Dermis blood vessel endothelial cell (primary cell): ENCODE data around the gene IQCF5. TPM values are rescaled to one million over a fixed set of nuclear protein-coding genes. Genes with fewer than 3 reads are reported as not detected.
"Not testable (repeated sequence)": the region's sequence is repeated elsewhere in the genome, so short reads cannot be mapped to it uniquely, and the experiment has no call there.

ENCODE experiments used
- DNase-seq: peaks from one replicate; pipeline ENCODE4 v3.0.0; 2010
- total RNA-seq: library from RNA; depleted of rRNA; stranded (reverse); fragments of >200 nt; gene quantifications from 2 replicates; pipeline ENCODE4 v1.2.3, GENCODE V29; 2014

IQCF5 gene
- total RNA-seq, 1 donor from 2014 or later = not detected

DNA sequence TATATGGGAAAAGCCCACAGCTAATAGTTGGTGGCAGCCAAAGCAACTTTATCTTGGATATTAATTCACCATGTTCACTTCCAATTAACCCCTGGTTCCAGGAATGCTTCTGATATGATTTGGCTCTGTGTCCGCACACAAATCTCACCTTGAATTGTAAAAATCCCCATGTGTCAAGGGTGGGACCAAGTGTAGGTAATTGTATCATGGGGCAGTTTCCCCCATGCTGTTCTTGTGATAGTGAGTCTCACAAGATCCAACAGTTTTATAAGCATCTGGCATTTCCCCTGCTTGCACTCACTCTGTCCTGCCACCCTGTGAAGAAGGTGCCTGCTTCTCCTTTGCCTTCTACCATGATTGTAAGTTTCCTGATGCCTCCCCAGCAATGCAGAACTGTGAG lies 6.5 kb downstream of the IQCF5 start:
- not testable (repeated sequence) for DNase-seq

DNA sequence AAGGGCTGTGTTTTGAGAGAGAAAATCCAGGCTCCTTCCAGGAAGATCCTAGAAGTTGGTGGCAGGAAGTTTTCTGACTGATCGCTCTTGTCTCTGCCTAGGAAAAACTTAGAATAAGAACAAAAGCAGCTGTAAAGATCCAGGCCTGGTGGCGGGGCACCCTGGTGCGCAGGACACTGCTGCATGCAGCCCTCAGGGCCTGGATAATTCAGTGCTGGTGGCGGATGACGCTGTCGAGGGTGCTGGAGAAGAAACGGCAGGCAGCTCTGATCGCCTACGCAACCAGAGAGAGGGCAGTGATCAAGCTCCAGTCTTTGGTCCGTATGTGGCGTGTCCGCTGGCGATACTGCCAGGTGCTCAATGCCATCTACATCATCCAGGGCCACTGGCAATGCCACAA lies 12.5 kb downstream of the IQCF5 start:
- no peak for DNase-seq

DNA sequence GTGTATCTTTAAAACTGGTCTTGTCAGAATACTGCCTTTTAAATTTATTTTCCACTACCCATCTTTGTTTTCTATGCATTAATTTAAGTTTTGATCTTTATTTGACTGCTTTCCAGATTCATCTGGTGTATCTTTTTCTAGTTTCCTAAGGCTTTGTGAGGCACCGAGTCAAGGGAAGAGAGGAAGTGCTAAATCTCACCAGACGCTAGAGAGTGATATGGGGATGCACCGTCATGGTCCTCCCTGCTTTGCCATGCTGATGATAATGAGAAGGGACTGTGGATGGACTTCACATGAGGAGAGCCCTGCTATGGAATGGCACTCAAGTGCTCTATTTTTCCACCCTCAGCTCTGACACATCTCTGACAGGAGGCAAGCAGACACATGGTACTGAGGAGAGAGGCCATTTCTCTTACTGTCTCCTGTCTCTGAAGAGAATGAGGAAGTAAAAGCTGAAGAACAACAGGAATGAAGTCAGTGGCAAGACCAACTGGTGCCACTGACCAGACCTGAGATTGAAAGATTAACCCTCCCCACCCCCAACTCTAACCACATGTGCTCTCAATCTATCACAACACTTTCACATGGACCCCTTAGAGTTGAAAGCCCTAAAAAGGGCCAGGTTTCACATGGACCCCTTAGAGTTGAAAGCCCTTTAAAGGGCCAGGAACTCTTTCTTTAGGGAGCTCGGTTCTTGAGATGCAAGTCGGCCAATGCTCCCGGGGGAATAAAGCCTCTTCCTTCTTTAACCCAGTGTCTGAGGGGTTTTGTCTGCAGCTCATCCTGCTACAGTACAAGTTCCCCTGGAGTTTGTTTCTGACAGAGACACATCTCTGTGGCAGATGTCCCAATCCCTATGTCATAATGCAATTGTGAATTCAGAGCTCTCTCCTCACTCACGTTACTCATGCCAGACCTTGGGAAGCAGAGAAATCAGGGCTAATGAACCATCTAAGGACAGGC lies 14.4 kb downstream of the IQCF5 start, which contains the start of gene IQCF2:
Gene IQCF2 (plus strand): TSS at position 913 of the 963 bp plus-strand sequence. CDS start 52 bp downstream, outside the sequence.
- no peak for DNase-seq

DNA sequence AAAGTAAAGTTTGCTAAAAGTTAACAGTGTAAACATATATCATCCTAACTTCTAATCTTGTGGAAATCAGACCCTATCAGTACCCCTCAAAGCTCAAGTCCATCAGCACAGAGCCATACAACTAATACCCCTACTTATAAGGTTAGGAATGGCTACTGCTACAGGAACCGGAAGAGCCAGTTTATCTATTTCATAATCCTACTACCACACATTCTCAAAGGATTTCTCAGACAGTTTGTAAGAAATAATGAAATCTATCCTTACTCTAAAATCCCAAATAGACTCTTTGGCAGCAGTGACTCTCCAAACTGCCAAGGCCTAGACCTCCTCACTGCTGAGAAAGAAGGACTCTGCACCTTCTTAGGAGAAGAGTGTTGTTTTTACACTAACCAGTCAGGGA lies 20.0 kb downstream of the IQCF5 start:
- not testable (repeated sequence) for DNase-seq

DNA sequence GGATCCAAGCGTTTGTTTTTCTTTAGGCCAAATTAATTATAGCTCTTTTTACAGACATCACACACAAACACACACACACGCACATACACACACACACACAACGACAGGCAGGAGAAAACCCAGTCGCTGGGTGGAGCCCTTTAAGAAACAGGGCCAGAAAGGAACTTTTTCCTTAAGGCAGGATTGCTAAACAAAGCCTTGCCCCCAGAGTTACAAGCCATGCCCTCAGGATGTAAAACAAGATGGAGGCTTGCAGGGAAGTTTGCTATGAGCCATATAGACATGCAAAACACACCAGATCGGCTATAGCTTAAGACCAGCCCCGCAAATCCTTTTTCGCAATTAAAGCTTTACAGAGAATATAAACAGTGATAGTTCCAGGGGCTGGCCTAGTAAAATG lies 30.3 kb downstream of the IQCF5 start:
- no peak for DNase-seq

DNA sequence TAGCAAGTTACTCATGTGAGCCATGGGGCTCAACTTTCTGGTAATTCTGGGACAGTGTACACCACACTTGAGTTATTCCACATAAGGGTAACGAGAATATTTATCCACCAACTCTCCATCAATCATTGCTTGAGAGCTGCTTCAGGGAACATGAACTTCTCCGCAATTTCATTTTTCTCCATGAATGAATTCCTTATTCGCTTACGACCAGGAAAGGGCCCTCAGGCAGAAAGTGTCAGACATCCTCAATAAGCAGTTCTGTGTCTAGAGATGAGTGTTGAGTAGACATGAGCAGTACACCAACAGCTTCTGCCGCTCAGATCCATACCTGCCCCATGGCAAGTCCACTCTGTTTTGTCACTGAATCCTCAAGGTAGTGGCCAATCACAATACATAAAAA lies 38.8 kb downstream of the IQCF5 start:
- no peak for DNase-seq

DNA sequence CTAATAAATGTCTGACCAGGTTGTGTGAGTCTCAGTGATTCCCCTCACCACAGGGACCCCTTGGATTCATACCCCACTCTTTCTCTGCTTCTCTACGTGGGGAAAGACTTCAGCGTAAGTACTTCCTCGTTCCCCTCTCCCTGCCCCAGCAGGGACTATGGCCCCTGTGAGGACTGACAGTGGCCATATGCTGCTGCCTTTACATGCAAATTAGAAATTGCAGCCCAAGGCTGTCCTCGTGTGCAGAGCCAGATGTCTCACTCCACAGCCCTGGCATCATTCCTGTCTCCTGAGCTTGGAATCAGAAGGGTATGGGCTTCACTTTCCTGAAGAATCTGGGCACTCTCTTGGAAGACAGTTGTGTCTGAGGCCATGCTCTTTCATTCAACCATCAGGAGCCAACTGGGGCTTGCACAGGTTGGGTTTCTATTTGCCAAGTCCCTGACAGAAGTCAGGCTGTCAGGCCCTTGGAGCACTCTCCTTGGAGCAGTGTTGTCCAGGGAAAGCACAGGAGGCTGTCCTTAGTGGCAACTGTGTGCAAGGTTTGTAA lies 44.5 kb downstream of the IQCF5 start:
- DNase-seq = no peak

DNA sequence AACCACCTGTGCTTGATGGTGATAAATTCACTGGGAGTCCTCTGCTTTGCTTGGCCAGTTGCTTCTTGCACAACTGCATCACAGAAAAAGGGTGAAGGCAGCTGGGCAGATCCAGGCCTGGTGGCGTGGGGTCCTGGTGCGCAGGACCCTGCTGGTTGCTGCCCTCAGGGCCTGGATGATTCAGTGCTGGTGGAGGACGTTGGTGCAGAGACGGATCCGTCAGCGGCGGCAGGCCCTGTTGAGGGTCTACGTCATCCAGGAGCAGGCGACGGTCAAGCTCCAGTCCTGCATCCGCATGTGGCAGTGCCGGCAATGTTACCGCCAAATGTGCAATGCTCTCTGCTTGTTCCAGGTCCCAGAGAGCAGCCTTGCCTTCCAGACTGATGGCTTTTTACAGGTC lies 45.1 kb downstream of the IQCF5 start:
- no peak for DNase-seq

DNA sequence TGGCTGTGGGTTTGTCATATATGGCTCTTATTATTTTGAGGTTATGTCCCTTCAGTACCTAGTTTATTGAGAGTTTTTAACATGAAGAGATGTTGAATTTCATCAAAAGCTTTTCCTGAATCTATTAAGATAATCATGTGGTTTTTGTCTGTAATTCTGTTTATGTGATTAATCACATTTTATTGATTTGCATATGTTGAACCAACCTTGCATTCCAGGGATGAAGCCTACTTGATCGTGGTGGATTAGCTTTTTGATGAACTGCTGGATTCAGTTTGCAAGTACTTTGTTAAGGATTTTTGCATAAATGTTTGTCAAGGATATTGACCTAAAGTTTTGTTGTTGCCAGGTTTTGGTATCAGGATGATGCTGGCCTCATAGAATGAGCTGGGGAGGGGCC lies 47.1 kb downstream of the IQCF5 start:
- DNase-seq = no peak

Other genes starting within 250 kb of the IQCF5 start
- 54.8 and 64.7 TPM in 2 replicates for gene TEX264, start 204.3 kb downstream of the IQCF5 start, total RNA-seq
- under 0.01 TPM in 1 of 2 replicates, not detected in the other for gene GRM2, start 168.5 kb downstream of the IQCF5 start, total RNA-seq
- gene IQCF6, start 96.4 kb downstream of the IQCF5 start, total RNA-seq = not detected in 2 replicates
- not detected in 2 replicates for gene IQCF2, start 14.0 kb downstream of the IQCF5 start, total RNA-seq
- gene IQCF1, start 27.8 kb upstream of the IQCF5 start, total RNA-seq = not detected in 2 replicates
- 18.7 and 22.2 TPM in 2 replicates for gene RRP9, start 66.3 kb upstream of the IQCF5 start, total RNA-seq
- 9.9 and 17.9 TPM in 2 replicates for gene PARP3, start 66.8 kb upstream of the IQCF5 start, total RNA-seq
- not detected in 2 replicates for gene GPR62, start 79.8 kb upstream of the IQCF5 start, total RNA-seq
- gene PCBP4, start 91.9 kb upstream of the IQCF5 start, total RNA-seq = 26.2 and 31.3 TPM in 2 replicates
- 16.8 and 18.7 TPM in 2 replicates for gene ABHD14B, start 98.4 kb upstream of the IQCF5 start, total RNA-seq
- 5.4 and 6.9 TPM in 2 replicates for gene ABHD14A, start 99.5 kb upstream of the IQCF5 start, total RNA-seq
- gene ACY1, start 107.9 kb upstream of the IQCF5 start, total RNA-seq = 20.6 and 22.6 TPM in 2 replicates
- 784 and 1,399 TPM in 2 replicates for gene RPL29, start 120.3 kb upstream of the IQCF5 start, total RNA-seq
- 8.0 and 10.8 TPM in 2 replicates for gene DUSP7, start 181.0 kb upstream of the IQCF5 start, total RNA-seq